Progenitor cell of endocrine pancreas (in vitro differentiated cells): Measurements from ENCODE around the gene RETREG3. TPM values are rescaled to one million over a fixed set of nuclear protein-coding genes. Genes with fewer than 3 reads are reported as not detected.
"Not testable (repeated sequence)": the region's sequence is repeated elsewhere in the genome, so short reads cannot be mapped to it uniquely, and the experiment has no call there.

Source experiments
- DNase-seq: peaks from one replicate; pipeline ENCODE4 v3.0.0; 2021; ENCODE audit warnings: low spot score; ENCODE audit not compliant: unreplicated experiment
- H3K27ac Mint-ChIP-seq: 2 replicates; pipeline ENCODE4 v1.8.0; 2021; ENCODE audit warnings: mild to moderate bottlenecking, moderate library complexity, mixed read lengths
- H3K27me3 Mint-ChIP-seq: 2 replicates; pipeline ENCODE4 v1.8.0; 2021; ENCODE audit warnings: mixed read lengths
- H3K36me3 Mint-ChIP-seq: 2 replicates; pipeline ENCODE4 v1.8.0; 2022; ENCODE audit warnings: mixed read lengths; ENCODE audit not compliant: insufficient read depth
- H3K4me1 Mint-ChIP-seq: 2 replicates; pipeline ENCODE4 v1.8.0; 2021; ENCODE audit warnings: low read depth, mixed read lengths
- H3K4me3 Mint-ChIP-seq: 2 replicates; pipeline ENCODE4 v1.8.0; 2021; ENCODE audit warnings: low read depth, mild to moderate bottlenecking, moderate library complexity, mixed read lengths
- H3K9me3 Mint-ChIP-seq: 2 replicates; pipeline ENCODE4 v1.8.0; 2021; ENCODE audit warnings: low read depth, mixed read lengths
- total RNA-seq: library from RNA; stranded (reverse); gene quantifications from 2 replicates; pipeline ENCODE4 v1.2.1, GENCODE V29; 2021
- TF ChIP-seq, protein P1 (sequence below): fragments of 200-600 bp; sonication (generic); IDR thresholded peaks from one replicate; pipeline ENCODE4 v1.5.0; 2021; ENCODE audit warnings: antibody characterized with exemption, mild to moderate bottlenecking; ENCODE audit not compliant: unreplicated experiment

Gene RETREG3
- total RNA-seq, 1 donor from 2014 or later: 80.5 TPM

DNA sequence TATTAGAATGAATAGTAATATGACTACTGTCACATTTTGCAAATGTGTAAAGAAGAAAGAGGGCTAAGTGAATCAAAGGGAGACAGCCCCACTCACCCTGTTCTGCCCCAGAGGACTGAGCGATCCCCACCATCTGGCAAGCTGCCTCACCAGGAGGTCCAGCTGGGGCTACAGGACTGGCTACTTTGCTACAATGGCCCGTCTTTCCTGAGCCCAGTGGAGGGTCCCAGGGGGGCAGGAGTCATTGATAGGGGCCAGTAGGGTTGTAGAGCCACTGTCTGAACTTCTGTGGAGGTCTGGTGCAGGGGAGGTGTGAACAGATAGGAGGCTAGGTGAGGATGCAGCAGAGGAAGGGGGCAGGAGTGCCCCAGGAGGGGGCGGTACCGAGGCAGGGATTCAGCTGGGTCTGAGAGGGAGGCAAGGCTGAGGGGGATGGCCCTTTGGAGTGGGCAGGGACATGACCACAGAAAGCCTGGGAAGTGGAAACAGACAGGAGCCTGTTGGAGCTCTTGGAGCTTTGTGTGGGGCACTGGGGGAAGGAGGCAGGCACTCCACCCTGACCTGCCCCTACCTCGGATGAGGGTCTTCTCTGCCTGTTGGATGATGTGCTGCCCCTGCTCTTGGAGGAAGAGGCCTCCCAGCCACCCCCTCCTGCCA, 53.1 kb downstream of the RETREG3 start:
- not testable (repeated sequence) for H3K9me3 Mint-ChIP-seq, H3K27me3 Mint-ChIP-seq, H3K27ac Mint-ChIP-seq, DNase-seq, H3K36me3 Mint-ChIP-seq, H3K4me1 Mint-ChIP-seq
- peak overlapping the region; percentile 88 for H3K4me3 Mint-ChIP-seq
- TF ChIP-seq, protein P1, sequence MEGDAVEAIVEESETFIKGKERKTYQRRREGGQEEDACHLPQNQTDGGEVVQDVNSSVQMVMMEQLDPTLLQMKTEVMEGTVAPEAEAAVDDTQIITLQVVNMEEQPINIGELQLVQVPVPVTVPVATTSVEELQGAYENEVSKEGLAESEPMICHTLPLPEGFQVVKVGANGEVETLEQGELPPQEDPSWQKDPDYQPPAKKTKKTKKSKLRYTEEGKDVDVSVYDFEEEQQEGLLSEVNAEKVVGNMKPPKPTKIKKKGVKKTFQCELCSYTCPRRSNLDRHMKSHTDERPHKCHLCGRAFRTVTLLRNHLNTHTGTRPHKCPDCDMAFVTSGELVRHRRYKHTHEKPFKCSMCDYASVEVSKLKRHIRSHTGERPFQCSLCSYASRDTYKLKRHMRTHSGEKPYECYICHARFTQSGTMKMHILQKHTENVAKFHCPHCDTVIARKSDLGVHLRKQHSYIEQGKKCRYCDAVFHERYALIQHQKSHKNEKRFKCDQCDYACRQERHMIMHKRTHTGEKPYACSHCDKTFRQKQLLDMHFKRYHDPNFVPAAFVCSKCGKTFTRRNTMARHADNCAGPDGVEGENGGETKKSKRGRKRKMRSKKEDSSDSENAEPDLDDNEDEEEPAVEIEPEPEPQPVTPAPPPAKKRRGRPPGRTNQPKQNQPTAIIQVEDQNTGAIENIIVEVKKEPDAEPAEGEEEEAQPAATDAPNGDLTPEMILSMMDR: peak; percentile 27

DNA sequence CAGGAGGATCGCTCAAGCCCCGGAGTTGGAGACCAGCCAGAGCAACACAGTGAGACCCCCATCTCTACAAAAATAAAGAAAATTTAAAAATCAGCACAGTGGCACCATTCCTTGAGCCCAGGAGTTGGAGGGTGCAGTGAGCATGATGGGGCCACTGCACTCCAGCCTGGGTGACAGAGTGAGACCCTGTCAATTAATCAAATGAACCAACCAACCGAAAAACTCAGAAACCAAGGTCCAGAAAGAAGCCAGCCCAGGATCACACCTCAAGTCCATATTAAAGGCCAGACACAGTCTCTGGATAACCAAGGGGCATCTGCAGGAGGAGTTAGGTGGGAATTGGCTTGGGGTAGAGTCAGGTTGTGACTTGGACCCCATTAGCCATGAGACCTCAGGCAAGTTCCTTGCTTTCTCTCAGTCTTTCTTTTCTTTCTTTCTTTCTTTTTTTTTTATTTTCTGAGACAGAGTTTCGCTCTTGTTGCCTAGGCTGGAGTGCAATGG, 54.0 kb downstream of the RETREG3 start:
- no peaks in the 10 kb centered on the region for H3K9me3 Mint-ChIP-seq
- TF ChIP-seq, protein P1: no peak
- H3K27me3 Mint-ChIP-seq: no peaks in the 10 kb centered on the region
- no peaks in the 10 kb centered on the region for H3K36me3 Mint-ChIP-seq
- peak overlapping the region; percentile 94 for H3K27ac Mint-ChIP-seq
- H3K4me3 Mint-ChIP-seq: peak overlapping the region; percentile 88
- no peak for DNase-seq
- H3K4me1 Mint-ChIP-seq: peaks cover 4% of the 10 kb centered on the region

DNA sequence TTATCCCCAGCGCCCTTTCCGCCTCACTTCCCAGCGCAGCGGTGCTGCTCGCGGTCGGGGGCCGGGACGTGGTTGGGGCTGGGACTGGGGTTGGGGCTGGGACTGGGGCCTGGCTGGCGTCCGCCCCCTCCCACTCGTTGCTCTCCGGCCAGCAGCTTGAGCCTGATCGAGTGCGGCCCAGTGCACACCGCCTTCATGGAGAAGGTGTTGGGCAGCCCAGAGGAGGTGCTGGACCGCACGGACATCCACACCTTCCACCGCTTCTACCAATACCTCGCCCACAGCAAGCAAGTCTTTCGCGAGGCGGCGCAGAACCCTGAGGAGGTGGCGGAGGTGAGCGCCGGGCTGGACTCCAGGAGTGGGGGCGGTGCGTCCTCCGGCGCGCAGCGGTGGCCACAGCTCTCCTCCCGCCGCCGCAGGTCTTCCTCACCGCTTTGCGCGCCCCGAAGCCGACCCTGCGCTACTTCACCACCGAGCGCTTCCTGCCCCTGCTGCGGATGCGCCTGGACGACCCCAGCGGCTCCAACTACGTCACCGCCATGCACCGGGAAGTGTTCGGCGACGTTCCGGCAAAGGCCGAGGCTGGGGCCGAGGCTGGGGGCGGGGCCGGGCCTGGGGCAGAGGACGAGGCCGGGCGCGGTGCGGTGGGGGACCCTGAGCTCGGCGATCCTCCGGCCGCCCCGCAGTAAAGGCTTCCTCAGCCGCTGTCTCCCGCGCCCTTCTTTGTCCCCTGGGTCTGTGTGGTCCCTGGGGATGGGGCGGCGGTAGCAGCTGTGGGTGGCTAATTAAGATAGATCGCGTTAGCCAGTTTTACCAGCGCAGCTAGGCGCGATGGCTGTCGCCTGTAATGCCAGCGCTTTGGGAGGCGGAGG, 54.7 kb downstream of the RETREG3 start:
- H3K36me3 Mint-ChIP-seq: no peaks in the 10 kb centered on the region
- DNase-seq: peak; percentile 73
- TF ChIP-seq, protein P1: no peak
- no peaks in the 10 kb centered on the region for H3K9me3 Mint-ChIP-seq
- H3K4me3 Mint-ChIP-seq: peak overlapping the region; percentile 88
- H3K27me3 Mint-ChIP-seq: no peaks in the 10 kb centered on the region
- peak overlapping the region; percentile 94 for H3K27ac Mint-ChIP-seq
- peaks cover 4% of the 10 kb centered on the region for H3K4me1 Mint-ChIP-seq

DNA sequence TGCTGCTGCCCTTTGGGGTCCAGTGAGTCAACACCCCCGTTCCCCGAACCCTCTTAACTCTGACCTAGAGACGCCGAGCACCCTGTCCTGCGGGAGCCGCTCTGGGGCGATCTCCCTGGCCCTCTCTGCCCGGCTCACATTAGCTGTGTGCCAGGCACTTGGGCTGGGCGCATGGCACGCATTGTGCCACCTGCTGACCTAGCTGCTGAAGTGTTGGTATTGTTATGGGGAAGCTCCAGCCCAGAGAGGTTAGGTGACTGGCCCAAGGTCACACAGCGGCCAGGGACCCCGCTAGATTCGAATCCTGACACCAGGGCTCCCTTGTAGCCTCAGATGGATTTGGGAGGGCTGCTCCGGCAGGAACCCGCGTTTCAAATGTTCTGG, 55.3 kb downstream of the RETREG3 start:
- no peaks in the 10 kb centered on the region for H3K9me3 Mint-ChIP-seq
- peaks cover 6% of the 10 kb centered on the region for H3K4me1 Mint-ChIP-seq
- DNase-seq: no peak
- TF ChIP-seq, protein P1: no peak
- peak overlapping the region; percentile 94 for H3K27ac Mint-ChIP-seq
- no peaks in the 10 kb centered on the region for H3K27me3 Mint-ChIP-seq
- H3K36me3 Mint-ChIP-seq: no peaks in the 10 kb centered on the region
- H3K4me3 Mint-ChIP-seq: peak overlapping the region; percentile 88

DNA sequence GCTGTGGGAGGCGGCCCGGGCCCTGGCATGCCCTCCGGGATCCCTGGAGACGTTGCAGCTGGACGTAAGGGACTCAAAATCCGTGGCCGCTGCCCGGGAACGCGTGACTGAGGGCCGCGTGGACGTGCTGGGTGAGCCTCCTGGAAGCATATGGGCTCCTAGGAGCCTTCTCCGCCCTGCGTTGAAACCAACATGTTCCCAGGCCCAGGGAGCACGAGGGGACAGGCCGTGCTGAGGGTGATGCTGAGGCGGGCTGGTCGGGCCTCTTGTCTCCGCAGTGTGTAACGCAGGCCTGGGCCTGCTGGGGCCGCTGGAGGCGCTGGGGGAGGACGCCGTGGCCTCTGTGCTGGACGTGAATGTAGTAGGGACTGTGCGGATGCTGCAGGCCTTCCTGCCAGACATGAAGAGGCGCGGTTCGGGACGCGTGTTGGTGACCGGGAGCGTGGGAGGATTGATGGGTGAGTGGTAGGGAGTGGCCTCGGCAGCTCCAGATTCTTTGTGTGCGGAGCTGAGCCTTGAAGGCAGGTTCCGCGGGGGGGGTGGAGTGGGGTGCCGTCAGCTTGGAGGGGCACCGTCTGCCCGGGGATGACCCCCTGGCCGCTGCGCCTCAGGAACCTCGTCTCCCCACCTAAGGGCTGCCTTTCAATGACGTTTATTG, 55.9 kb downstream of the RETREG3 start:
- DNase-seq: no peak
- H3K27ac Mint-ChIP-seq: no peak overlapping the region
- H3K4me3 Mint-ChIP-seq: peak overlapping the region; percentile 88
- H3K36me3 Mint-ChIP-seq: no peaks in the 10 kb centered on the region
- no peaks in the 10 kb centered on the region for H3K9me3 Mint-ChIP-seq
- TF ChIP-seq, protein P1: no peak
- peaks cover 8% of the 10 kb centered on the region for H3K4me1 Mint-ChIP-seq
- H3K27me3 Mint-ChIP-seq: no peaks in the 10 kb centered on the region

DNA sequence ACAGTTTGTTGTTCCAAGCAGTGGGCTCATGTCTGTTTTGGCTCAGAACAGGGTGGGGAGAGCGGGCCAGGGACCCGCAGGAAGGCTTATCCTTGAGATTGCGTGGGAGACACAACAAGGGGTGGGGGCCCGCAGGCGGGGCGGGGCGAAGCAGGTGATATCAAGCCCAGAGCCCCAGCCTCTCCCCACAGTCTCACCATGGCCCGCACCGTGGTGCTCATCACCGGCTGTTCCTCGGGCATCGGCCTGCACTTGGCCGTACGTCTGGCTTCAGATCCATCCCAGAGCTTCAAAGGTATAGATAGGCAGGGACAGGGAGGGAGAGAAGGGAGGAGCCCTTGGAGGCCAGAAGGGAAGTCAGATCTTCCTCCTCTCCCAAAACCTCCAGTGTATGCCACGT, 56.4 kb downstream of the RETREG3 start, which contains the start of gene HSD17B1:
TSS of gene HSD17B1 (plus strand) at position 188 of the 400 bp plus-strand sequence. CDS start at position 199, 11 bp downstream.
- H3K27ac Mint-ChIP-seq: peak within 1 kb of the TSS; percentile 94
- not testable (repeated sequence) for DNase-seq, H3K4me1 Mint-ChIP-seq, H3K27me3 Mint-ChIP-seq, H3K36me3 Mint-ChIP-seq, H3K9me3 Mint-ChIP-seq
- peak within 1 kb of the TSS; percentile 88 for H3K4me3 Mint-ChIP-seq
